GM18498 (cell line): ENCODE results near the gene AKAP1.
"Not testable (repeated sequence)": the region's sequence is repeated elsewhere in the genome, so short reads cannot be mapped to it uniquely, and the experiment has no call there.

Source experiments
- ATAC-seq: cut with Tn5 transposase; IDR thresholded peaks from one replicate; pipeline ENCODE4 v1.9.1; 2021; ENCODE audit warnings: mild to moderate bottlenecking, moderate library complexity; ENCODE audit not compliant: unreplicated experiment

AKAP1 gene

GRCh38 chr17:57073626-57074025 is 11.4 kb upstream of the AKAP1 start:
- ATAC-seq = no peak

GRCh38 chr17:57075193-57075592 is 9.9 kb upstream of the AKAP1 start:
- no peak for ATAC-seq

- no peak for ATAC-seq
Measured at GRCh38 chr17:57075785-57076184, 9.3 kb upstream of the AKAP1 start.

- no peak for ATAC-seq
Measured at GRCh38 chr17:57077000-57077399, 8.0 kb upstream of the AKAP1 start.

- ATAC-seq = no peak
Measured at GRCh38 chr17:57078274-57078673, 6.8 kb upstream of the AKAP1 start.

GRCh38 chr17:57080718-57081117 is 4.3 kb upstream of the AKAP1 start:
- ATAC-seq = no peak

GRCh38 chr17:57082441-57082840 is 2.6 kb upstream of the AKAP1 start:
- no peak for ATAC-seq

- ATAC-seq = no peak
Measured at GRCh38 chr17:57084361-57084801, 665 bp upstream of the AKAP1 start.

GRCh38 chr17:57085448-57086068 is 512 bp downstream of the AKAP1 start:
- peak; percentile 33 for ATAC-seq

- peak; percentile 3 for ATAC-seq
Measured at GRCh38 chr17:57086069-57086930, 1.3 kb downstream of the AKAP1 start.

- no peak for ATAC-seq
Measured at GRCh38 chr17:57088298-57088697, 3.3 kb downstream of the AKAP1 start.

- ATAC-seq = no peak
Measured at GRCh38 chr17:57089391-57089790, 4.3 kb downstream of the AKAP1 start.

GRCh38 chr17:57090560-57091185 is 5.6 kb downstream of the AKAP1 start:
- ATAC-seq = no peak

GRCh38 chr17:57091186-57091618 is 6.2 kb downstream of the AKAP1 start:
- no peak for ATAC-seq

GRCh38 chr17:57092171-57092570 is 7.1 kb downstream of the AKAP1 start:
- no peak for ATAC-seq

GRCh38 chr17:57092779-57093178 is 7.7 kb downstream of the AKAP1 start:
- ATAC-seq = no peak

- no peak for ATAC-seq
Measured at GRCh38 chr17:57096472-57097202, 11.6 kb downstream of the AKAP1 start.

GRCh38 chr17:57097832-57098421 is 12.9 kb downstream of the AKAP1 start:
- no peak for ATAC-seq

GRCh38 chr17:57099165-57099564 is 14.1 kb downstream of the AKAP1 start:
- peak; percentile 79 for ATAC-seq

GRCh38 chr17:57102122-57102521 is 17.1 kb downstream of the AKAP1 start:
- ATAC-seq = no peak

- not testable (repeated sequence) for ATAC-seq
Measured at GRCh38 chr17:57102660-57103059, 17.6 kb downstream of the AKAP1 start.
